Measurements from ENCODE around the gene CD84.

GRCh38 chr1:160499631-160500030 lies 79.7 kb downstream of the CD84 start:
- TF ChIP-seq POLR2A (IDR thresholded peaks at IDR 0.05) (no peak), CTCF (IDR thresholded peaks at IDR 0.05) (no peak)

Data from heart left ventricle (tissue), 13 donors.